Left renal cortex interstitium (tissue), 4 donors: ENCODE results near the gene EDDM3A. TPM values are rescaled to one million over a fixed set of nuclear protein-coding genes. Genes with fewer than 3 reads are reported as not detected.
"Not testable (repeated sequence)": the region's sequence is repeated elsewhere in the genome, so short reads cannot be mapped to it uniquely, and the experiment has no call there.

Experiments
- DNase-seq, 4 donors: peaks; one replicate each; pipeline ENCODE4 v3.0.0-alpha.2; 2013; ENCODE audit warnings: low read depth in 4 of 4, low spot score in 2 of 4, missing footprints in 1 of 4
- polyA plus RNA-seq, 4 donors: library from polyadenylated mRNA; unstranded; fragments of 120-200 nt; gene quantifications; one replicate each; pipeline ENCODE4 v1.2.1, GENCODE V29; 2013; ENCODE audit not compliant: insufficient read length in 4 of 4

EDDM3A gene
- polyA plus RNA-seq, 4 donors: 0.19 to 0.43 (median 0.28) TPM

- no peak for DNase-seq
Measured at GRCh38 chr14:20732979-20733635, 12.6 kb upstream of the EDDM3A start.

GRCh38 chr14:20733684-20734429 is 11.8 kb upstream of the EDDM3A start:
- DNase-seq: no peak

GRCh38 chr14:20734430-20734806 is 11.3 kb upstream of the EDDM3A start:
- DNase-seq: no peak

GRCh38 chr14:20738292-20738691 is 7.4 kb upstream of the EDDM3A start:
- not testable (repeated sequence) for DNase-seq

- no peak for DNase-seq
Measured at GRCh38 chr14:20742132-20742531, 3.6 kb upstream of the EDDM3A start.

- no peak for DNase-seq
Measured at GRCh38 chr14:20743556-20743955, 2.1 kb upstream of the EDDM3A start.

GRCh38 chr14:20746566-20746965 is 879 bp downstream of the EDDM3A start:
- no peak for DNase-seq

- DNase-seq: no peak
Measured at GRCh38 chr14:20748439-20748838, 2.8 kb downstream of the EDDM3A start.

GRCh38 chr14:20750194-20750593 is 4.5 kb downstream of the EDDM3A start:
- no peak for DNase-seq

- no peak for DNase-seq
Measured at GRCh38 chr14:20751963-20752562, 6.4 kb downstream of the EDDM3A start.

- DNase-seq: no peak
Measured at GRCh38 chr14:20754308-20754707, 8.6 kb downstream of the EDDM3A start.

- DNase-seq: no peak
Measured at GRCh38 chr14:20755037-20755436, 9.3 kb downstream of the EDDM3A start.

GRCh38 chr14:20757965-20758364 is 12.3 kb downstream of the EDDM3A start:
- no peak for DNase-seq

GRCh38 chr14:20759465-20759864 is 13.8 kb downstream of the EDDM3A start:
- DNase-seq: not testable (repeated sequence)

GRCh38 chr14:20760950-20761349 is 15.3 kb downstream of the EDDM3A start:
- no peak for DNase-seq

GRCh38 chr14:20768593-20768892 is 22.9 kb downstream of the EDDM3A start:
- DNase-seq: no peak

GRCh38 chr14:20769421-20769820 is 23.7 kb downstream of the EDDM3A start:
- DNase-seq: no peak

- DNase-seq: no peak
Measured at GRCh38 chr14:20772650-20773049, 27.0 kb downstream of the EDDM3A start.

GRCh38 chr14:20774258-20774824 is 28.7 kb downstream of the EDDM3A start:
- DNase-seq: no peak

GRCh38 chr14:20775043-20775442 is 29.4 kb downstream of the EDDM3A start:
- no peak for DNase-seq

- no peak for DNase-seq
Measured at GRCh38 chr14:20775901-20776300, 30.2 kb downstream of the EDDM3A start.

GRCh38 chr14:20781803-20782202 is 36.1 kb downstream of the EDDM3A start:
- DNase-seq: no peak
